Measurements from ENCODE around the gene TTYH2.

- TF ChIP-seq, protein P1, sequence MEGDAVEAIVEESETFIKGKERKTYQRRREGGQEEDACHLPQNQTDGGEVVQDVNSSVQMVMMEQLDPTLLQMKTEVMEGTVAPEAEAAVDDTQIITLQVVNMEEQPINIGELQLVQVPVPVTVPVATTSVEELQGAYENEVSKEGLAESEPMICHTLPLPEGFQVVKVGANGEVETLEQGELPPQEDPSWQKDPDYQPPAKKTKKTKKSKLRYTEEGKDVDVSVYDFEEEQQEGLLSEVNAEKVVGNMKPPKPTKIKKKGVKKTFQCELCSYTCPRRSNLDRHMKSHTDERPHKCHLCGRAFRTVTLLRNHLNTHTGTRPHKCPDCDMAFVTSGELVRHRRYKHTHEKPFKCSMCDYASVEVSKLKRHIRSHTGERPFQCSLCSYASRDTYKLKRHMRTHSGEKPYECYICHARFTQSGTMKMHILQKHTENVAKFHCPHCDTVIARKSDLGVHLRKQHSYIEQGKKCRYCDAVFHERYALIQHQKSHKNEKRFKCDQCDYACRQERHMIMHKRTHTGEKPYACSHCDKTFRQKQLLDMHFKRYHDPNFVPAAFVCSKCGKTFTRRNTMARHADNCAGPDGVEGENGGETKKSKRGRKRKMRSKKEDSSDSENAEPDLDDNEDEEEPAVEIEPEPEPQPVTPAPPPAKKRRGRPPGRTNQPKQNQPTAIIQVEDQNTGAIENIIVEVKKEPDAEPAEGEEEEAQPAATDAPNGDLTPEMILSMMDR (conservative IDR thresholded peaks at IDR 0.05; ENCODE audit: low read length) = no peak
- no peak for TF ChIP-seq EZH2phosphoT487 (IDR thresholded peaks at IDR 0.05; ENCODE audit: borderline replicate concordance, low read depth, low read length)
Observed at GRCh38 chr17:74224959-74225725, 11.8 kb downstream of the TTYH2 start.
